ENCODE measurements around the gene NKIRAS1.
"Not testable (repeated sequence)": the region's sequence is repeated elsewhere in the genome, so short reads cannot be mapped to it uniquely, and the experiment has no call there.

NKIRAS1 gene

GRCh38 chr3:23919628-23920027, 2.8 kb upstream of the NKIRAS1 start:
- no peak overlapping the region for H2AFZ ChIP-seq (ENCODE audit: low read depth)
- H3K4me2 ChIP-seq: no peak overlapping the region
- H3K27ac ChIP-seq: no peak overlapping the region
- peaks cover 21% of the 10 kb centered on the region for H3K79me2 ChIP-seq (ENCODE audit: insufficient read depth, low read depth)
- H3K9ac ChIP-seq: no peak overlapping the region
- peaks cover 7% of the 10 kb centered on the region; the same call in 1 of the 2 replicates for H3K36me3 ChIP-seq (ENCODE audit: insufficient read depth)
- H4K20me1 ChIP-seq (ENCODE audit: insufficient read depth): peaks cover 3% of the 10 kb centered on the region; the same call in 1 of the 2 replicates
- H3K27me3 ChIP-seq (ENCODE audit: insufficient read depth, low read depth): no peaks in the 10 kb centered on the region
- H3K4me3 ChIP-seq (IDR thresholded peaks at IDR 0.05; ENCODE audit: insufficient read depth, low read depth, low read length): no peak overlapping the region
- no peak for TF ChIP-seq CTCF (conservative IDR thresholded peaks at IDR 0.05; ENCODE audit: low read depth, low read length)
- peaks cover 18% of the 10 kb centered on the region for H3K4me1 ChIP-seq (ENCODE audit: low read depth, poor library complexity, severe bottlenecking)

- not testable (repeated sequence) for H2AFZ ChIP-seq (ENCODE audit: low read depth); H3K36me3 ChIP-seq (ENCODE audit: insufficient read depth); H3K9ac ChIP-seq; H4K20me1 ChIP-seq (ENCODE audit: insufficient read depth); H3K27me3 ChIP-seq (ENCODE audit: insufficient read depth, low read depth); H3K4me3 ChIP-seq (IDR thresholded peaks at IDR 0.05; ENCODE audit: insufficient read depth, low read depth, low read length)
- H3K4me2 ChIP-seq: peak overlapping the region; percentile 73
- peak overlapping the region; percentile 83; the same call in 1 of the 2 replicates for H3K27ac ChIP-seq
- H3K4me1 ChIP-seq (ENCODE audit: low read depth, poor library complexity, severe bottlenecking): peaks cover 31% of the 10 kb centered on the region
- peaks cover 21% of the 10 kb centered on the region for H3K79me2 ChIP-seq (ENCODE audit: insufficient read depth, low read depth)
These were observed 1.5 kb upstream of the NKIRAS1 start for GRCh38 chr3:23918331-23918730.

GRCh38 chr3:23917679-23918303, 1.0 kb upstream of the NKIRAS1 start:
- H3K9ac ChIP-seq: peak overlapping the region; percentile 95
- peaks cover 21% of the 10 kb centered on the region for H3K79me2 ChIP-seq (ENCODE audit: insufficient read depth, low read depth)
- H3K4me2 ChIP-seq: peak overlapping the region; percentile 73
- H2AFZ ChIP-seq (ENCODE audit: low read depth): peak overlapping the region; percentile 69; the same call in 1 of the 2 replicates
- peak overlapping the region; percentile 83 for H3K27ac ChIP-seq
- not testable (repeated sequence) for H3K4me3 ChIP-seq (IDR thresholded peaks at IDR 0.05; ENCODE audit: insufficient read depth, low read depth, low read length); H3K36me3 ChIP-seq (ENCODE audit: insufficient read depth); H3K27me3 ChIP-seq (ENCODE audit: insufficient read depth, low read depth); H4K20me1 ChIP-seq (ENCODE audit: insufficient read depth)
- H3K4me1 ChIP-seq (ENCODE audit: low read depth, poor library complexity, severe bottlenecking): peaks cover 35% of the 10 kb centered on the region

- Histone ChIP-seq H3K79me2 (ENCODE audit: insufficient read depth, low read depth) (peaks cover 21% of the 10 kb centered on the region), H4K20me1 (ENCODE audit: insufficient read depth) (peaks cover 3% of the 10 kb centered on the region; the same call in 1 of the 2 replicates), H3K36me3 (ENCODE audit: insufficient read depth) (peaks cover 7% of the 10 kb centered on the region; the same call in 1 of the 2 replicates), H3K27ac (no peak overlapping the region), H3K4me3 (IDR thresholded peaks at IDR 0.05; ENCODE audit: insufficient read depth, low read depth, low read length) (no peak overlapping the region), H2AFZ (ENCODE audit: low read depth) (peak overlapping the region; percentile 71), H3K9ac (peak overlapping the region; percentile 49; the same call in 1 of the 2 replicates), H3K4me1 (ENCODE audit: low read depth, poor library complexity, severe bottlenecking) (peaks cover 35% of the 10 kb centered on the region), H3K27me3 (ENCODE audit: insufficient read depth, low read depth) (no peaks in the 10 kb centered on the region), H3K4me2 (peak overlapping the region; percentile 64)
- no peak for TF ChIP-seq CTCF (conservative IDR thresholded peaks at IDR 0.05; ENCODE audit: low read depth, low read length)
These were observed 471 bp downstream of the NKIRAS1 start for GRCh38 chr3:23916152-23916885.

GRCh38 chr3:23915537-23916108, 1.2 kb downstream of the NKIRAS1 start:
- Histone ChIP-seq H3K9ac (no peak overlapping the region), H3K36me3 (ENCODE audit: insufficient read depth) (peaks cover 7% of the 10 kb centered on the region; the same call in 1 of the 2 replicates), H3K27ac (no peak overlapping the region), H3K4me2 (peak overlapping the region; percentile 64; the same call in 1 of the 2 replicates), H2AFZ (ENCODE audit: low read depth) (no peak overlapping the region), H4K20me1 (ENCODE audit: insufficient read depth) (peaks cover 3% of the 10 kb centered on the region; the same call in 1 of the 2 replicates), H3K4me1 (ENCODE audit: low read depth, poor library complexity, severe bottlenecking) (peaks cover 35% of the 10 kb centered on the region), H3K79me2 (ENCODE audit: insufficient read depth, low read depth) (peaks cover 21% of the 10 kb centered on the region), H3K27me3 (ENCODE audit: insufficient read depth, low read depth) (no peaks in the 10 kb centered on the region), H3K4me3 (IDR thresholded peaks at IDR 0.05; ENCODE audit: insufficient read depth, low read depth, low read length) (no peak overlapping the region)
- TF ChIP-seq CTCF (conservative IDR thresholded peaks at IDR 0.05; ENCODE audit: low read depth, low read length): no peak
